SK-N-SH (cell line): ENCODE measurements around the gene SUPV3L1. TPM values are rescaled to one million over a fixed set of nuclear protein-coding genes. Genes with fewer than 3 reads are reported as not detected.

Experiments
- CTCF ChIA-PET: fragments of 300-600, 350-600 bp; formaldehyde crosslinking; extraction: SDS; loops from one replicate; lab custom pipeline; 2021; lab: Yijun Ruan, JAX
- POLR2A ChIA-PET: fragments of 350-600 bp; sonication (Branson Sonifier 250); formaldehyde crosslinking; extraction: SDS; loops from one replicate; lab custom pipeline; 2020; ENCODE audit warnings: antibody characterized with exemption, inconsistent platforms; lab: Yijun Ruan, JAX
- DNase-seq: peaks from one replicate; pipeline ENCODE4 v3.0.0; 2012
- H2AFZ ChIP-seq: fragments of 200-600 bp; sonication (generic); 2 replicates; pipeline ENCODE4 v1.8.1; 2016; ENCODE audit warnings: antibody characterized with exemption, mild to moderate bottlenecking, low read depth
- H3F3A ChIP-seq: fragments of 200-600 bp; sonication (generic); replicated peaks from 2 replicates; pipeline ENCODE3; 2016; ENCODE audit warnings: antibody characterized with exemption, mild to moderate bottlenecking; ENCODE audit not compliant: insufficient read depth
- H3K27ac ChIP-seq, 2 experiments: fragments of 200-500 bp in 1 of 2; fragments of 200-600 bp in 1 of 2; sonication (Bioruptor generic) in 1 of 2; sonication (generic), shearing (Covaris generic) in 1 of 2; 2 replicates each; pipeline versions ENCODE4 v1.5.1 to v1.6.1; 2014 to 2016; ENCODE audit warnings: low read depth in 2 of 2, inconsistent platforms in 1 of 2, low read length in 1 of 2, mild to moderate bottlenecking in 1 of 2, mixed read lengths in 1 of 2
- H3K27me3 ChIP-seq: fragments of 200-600 bp; sonication (generic), shearing (Covaris generic); 2 replicates; pipeline ENCODE4 v1.6.1; 2016; ENCODE audit warnings: mixed run types; ENCODE audit not compliant: insufficient read depth
- H3K36me3 ChIP-seq, 2 experiments: fragments of 200-500 bp in 1 of 2; fragments of 200-600 bp in 1 of 2; sonication (Bioruptor generic) in 1 of 2; sonication (generic) in 1 of 2; replicated peaks in 1 of 2; 2 replicates each; pipeline versions ENCODE3 to v1.5.1; 2014 to 2016; ENCODE audit warnings: low read length in 1 of 2, mild to moderate bottlenecking in 1 of 2; ENCODE audit not compliant: insufficient read depth in 2 of 2, control insufficient read depth in 1 of 2
- H3K4me1 ChIP-seq, 2 experiments: fragments of 200-500 bp in 1 of 2; fragments of 200-600 bp in 1 of 2; sonication (Bioruptor generic) in 1 of 2; sonication (generic), shearing (Covaris generic) in 1 of 2; 2 replicates each; pipeline versions ENCODE4 v1.5.1 to v1.6.1; 2014 to 2016; ENCODE audit warnings: low read depth in 1 of 2, low read length in 1 of 2, mixed run types in 1 of 2; ENCODE audit not compliant: insufficient read depth in 2 of 2, control insufficient read depth in 1 of 2
- H3K4me2 ChIP-seq: fragments of 200-600 bp; sonication (generic), shearing (Covaris generic); 2 replicates; pipeline ENCODE4 v1.6.1; 2017; ENCODE audit warnings: mixed run types
- H3K4me3 ChIP-seq, 2 experiments: fragments of 200-500 bp in 1 of 2; fragments of 200-600 bp in 1 of 2; sonication (Bioruptor generic) in 1 of 2; sonication (generic), shearing (Covaris generic) in 1 of 2; 2 replicates each; pipeline versions ENCODE4 v1.5.1 to v1.8.1; 2014 to 2016; ENCODE audit warnings: low read depth in 2 of 2, inconsistent platforms in 1 of 2, low read length in 1 of 2, mild to moderate bottlenecking in 1 of 2, mixed read lengths in 1 of 2, moderate library complexity in 1 of 2
- H3K79me2 ChIP-seq: fragments of 200-600 bp; sonication (generic); 2 replicates; pipeline ENCODE4 v1.8.1; 2017; ENCODE audit warnings: mild to moderate bottlenecking; ENCODE audit not compliant: insufficient read depth
- H3K9ac ChIP-seq: fragments of 200-600 bp; sonication (generic); 2 replicates; pipeline ENCODE4 v1.6.1; 2017; ENCODE audit warnings: mixed run types
- H3K9me2 ChIP-seq: fragments of 200-600 bp; sonication (generic); 2 replicates; pipeline ENCODE4 v1.6.1; 2017; ENCODE audit warnings: mixed run types
- H3K9me3 ChIP-seq: fragments of 200-600 bp; sonication (generic); 2 replicates; pipeline ENCODE4 v1.6.1; 2017; ENCODE audit warnings: mixed run types, mild to moderate bottlenecking, moderate library complexity
- H4K20me1 ChIP-seq: fragments of 200-600 bp; sonication (generic); 2 replicates; pipeline ENCODE4 v1.6.1; 2017; ENCODE audit warnings: mild to moderate bottlenecking, mixed run types; ENCODE audit not compliant: insufficient read depth
- CHD2 ChIP-seq: fragments of 150-350 bp; IDR thresholded peaks from 2 replicates; pipeline ENCODE4 v1.6.1; 2018; ENCODE audit warnings: low read length; ENCODE audit not compliant: partially characterized antibody
- EP300 ChIP-seq, 2 experiments: IDR thresholded peaks; 2 replicates each; pipeline versions ENCODE4 v1.4.0 to v1.6.1; 2012; ENCODE audit warnings: borderline replicate concordance in 1 of 2, low read depth in 1 of 2, low read length in 1 of 2
- EZH2phosphoT487 ChIP-seq: fragments of 200-600 bp; sonication (generic); IDR thresholded peaks from 2 replicates; pipeline ENCODE4 v1.6.1; 2017; ENCODE audit warnings: low read depth, mixed run types, mild to moderate bottlenecking, antibody characterized with exemption, moderate library complexity, borderline replicate concordance
- FOSL2 ChIP-seq: IDR thresholded peaks from 2 replicates; pipeline ENCODE4 v1.4.0; 2012; ENCODE audit warnings: low read depth, mild to moderate bottlenecking, moderate library complexity, borderline replicate concordance
- GATA2 ChIP-seq: sonication (generic); formaldehyde crosslinking; IDR thresholded peaks from 2 replicates; pipeline ENCODE4 v1.5.0; 2020; ENCODE audit warnings: mild to moderate bottlenecking, missing genetic modification reagents
- JUND ChIP-seq: IDR thresholded peaks from 2 replicates; pipeline ENCODE4 v1.4.0; 2012
- MEF2A ChIP-seq: IDR thresholded peaks from 2 replicates; pipeline ENCODE4 v1.4.0; 2012; ENCODE audit warnings: low read depth, borderline replicate concordance
- MXI1 ChIP-seq: IDR thresholded peaks from 2 replicates; pipeline ENCODE4 v1.6.1; 2012; ENCODE audit warnings: mild to moderate bottlenecking, low read depth, low read length, improper control_type of control experiment
- NFIC ChIP-seq: IDR thresholded peaks from 2 replicates; pipeline ENCODE4 v1.4.0; 2012; ENCODE audit warnings: borderline replicate concordance
- NRF1 ChIP-seq: IDR thresholded peaks from 2 replicates; pipeline ENCODE4 v1.6.1; 2012; ENCODE audit warnings: low read depth, mild to moderate bottlenecking, low read length
- PBX3 ChIP-seq: IDR thresholded peaks from 2 replicates; pipeline ENCODE4; 2012
- POLR2AphosphoS5 ChIP-seq: IDR thresholded peaks from 2 replicates; pipeline ENCODE4 v1.6.1; 2012; ENCODE audit warnings: low read depth, low read length
- RCOR1 ChIP-seq: fragments of 150-350 bp; IDR thresholded peaks from 2 replicates; pipeline ENCODE4 v1.6.1; 2017; ENCODE audit warnings: antibody characterized with exemption, low read length
- RFX5 ChIP-seq: IDR thresholded peaks from 2 replicates; pipeline ENCODE4 v1.6.1; 2012; ENCODE audit warnings: mild to moderate bottlenecking, improper control_type of control experiment, low read length
- TAF1 ChIP-seq: IDR thresholded peaks from 2 replicates; pipeline ENCODE4 v1.6.1; 2012; ENCODE audit warnings: low read depth, mild to moderate bottlenecking, low read length, moderate library complexity, borderline replicate concordance
- TEAD4 ChIP-seq: IDR thresholded peaks from 2 replicates; pipeline ENCODE4 v1.4.0; 2012; ENCODE audit warnings: mild to moderate bottlenecking, borderline replicate concordance; ENCODE audit not compliant: insufficient read depth
- YY1 ChIP-seq: IDR thresholded peaks from 2 replicates; pipeline ENCODE4 v1.4.0; 2012; ENCODE audit warnings: low read depth, mild to moderate bottlenecking
- WGBS: methylation state at CpG from one replicate; pipeline ENCODE4 v1.1.6; 2017; ENCODE audit warnings: low lambda C conversion rate; 5-methylcytosine and 5-hydroxymethylcytosine counted together
- polyA plus RNA-seq, 3 experiments: library from polyadenylated mRNA; depleted of rRNA; stranded (reverse); fragments of >200 nt; gene quantifications; 2 replicates each; pipeline ENCODE4 v1.2.3, GENCODE V29; 2012
- TF ChIP-seq, protein P1 (sequence below): IDR thresholded peaks from 2 replicates; pipeline ENCODE4 v1.4.0; 2012; ENCODE audit warnings: low read depth, borderline replicate concordance
- TF ChIP-seq, protein P2 (sequence below): fragments of 150-350 bp; IDR thresholded peaks from 2 replicates; pipeline ENCODE4 v1.6.1; 2016; ENCODE audit warnings: mild to moderate bottlenecking, low read depth, low read length

The SUPV3L1 gene
- polyA plus RNA-seq, 1 of the 3 experiments (the other 2 are of a cell fraction), result 19.8 TPM

- POLR2A ChIA-PET, result no interaction called here
Measured at GRCh38 chr10:69223028-69223342, 43.0 kb downstream of the SUPV3L1 start.

DNA sequence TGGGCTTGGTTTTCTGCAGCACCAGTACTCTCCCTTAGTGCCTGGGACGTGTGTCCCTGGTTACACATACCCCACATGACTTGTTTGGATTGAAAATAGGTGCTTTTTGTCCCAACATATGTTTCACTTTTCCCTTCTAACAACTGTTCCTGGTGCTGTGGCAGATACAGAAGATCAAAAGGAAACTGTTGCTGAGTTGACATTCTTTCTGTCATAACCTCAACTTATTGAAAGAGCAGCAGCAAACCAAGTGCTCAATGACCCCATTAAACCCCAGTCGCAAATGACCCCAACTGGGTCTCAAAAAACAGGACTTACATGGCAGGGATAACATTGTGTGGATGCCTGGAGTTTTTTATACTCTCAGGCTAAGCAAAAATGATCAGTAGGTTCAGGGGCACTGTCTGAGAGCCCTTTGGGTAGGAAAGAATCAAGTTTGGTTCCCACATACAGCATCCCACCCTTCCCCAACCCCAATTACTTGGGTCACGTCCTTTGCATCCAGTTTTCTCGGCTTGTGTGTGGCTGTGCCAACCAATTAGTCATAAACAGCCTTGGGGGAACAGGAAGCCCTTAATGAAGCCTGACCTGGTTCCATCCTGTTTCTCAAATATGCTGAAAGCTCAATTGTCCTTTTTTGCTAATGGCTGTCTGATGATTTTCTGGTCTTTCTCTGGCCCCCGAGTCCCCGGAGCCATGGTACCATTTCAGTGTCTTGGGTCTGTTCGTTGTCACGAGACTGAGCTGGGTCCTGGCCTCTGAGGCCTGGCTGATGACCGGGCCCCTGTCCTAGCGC lies 45.0 kb downstream of the SUPV3L1 start:
- no peak for TF ChIP-seq RCOR1
- TF ChIP-seq EP300 (IDR thresholded peaks at IDR 0.05; ENCODE audit: borderline replicate concordance in 1 of 2, low read depth in 1 of 2, low read length in 1 of 2), result no peak
- no peak for TF ChIP-seq GATA2 (CRISPR knock-in tag)
- TF ChIP-seq, protein P1, sequence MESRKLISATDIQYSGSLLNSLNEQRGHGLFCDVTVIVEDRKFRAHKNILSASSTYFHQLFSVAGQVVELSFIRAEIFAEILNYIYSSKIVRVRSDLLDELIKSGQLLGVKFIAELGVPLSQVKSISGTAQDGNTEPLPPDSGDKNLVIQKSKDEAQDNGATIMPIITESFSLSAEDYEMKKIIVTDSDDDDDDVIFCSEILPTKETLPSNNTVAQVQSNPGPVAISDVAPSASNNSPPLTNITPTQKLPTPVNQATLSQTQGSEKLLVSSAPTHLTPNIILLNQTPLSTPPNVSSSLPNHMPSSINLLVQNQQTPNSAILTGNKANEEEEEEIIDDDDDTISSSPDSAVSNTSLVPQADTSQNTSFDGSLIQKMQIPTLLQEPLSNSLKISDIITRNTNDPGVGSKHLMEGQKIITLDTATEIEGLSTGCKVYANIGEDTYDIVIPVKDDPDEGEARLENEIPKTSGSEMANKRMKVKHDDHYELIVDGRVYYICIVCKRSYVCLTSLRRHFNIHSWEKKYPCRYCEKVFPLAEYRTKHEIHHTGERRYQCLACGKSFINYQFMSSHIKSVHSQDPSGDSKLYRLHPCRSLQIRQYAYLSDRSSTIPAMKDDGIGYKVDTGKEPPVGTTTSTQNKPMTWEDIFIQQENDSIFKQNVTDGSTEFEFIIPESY, result no peak
- TF ChIP-seq EZH2phosphoT487, result no peak
- no peak for TF ChIP-seq TEAD4
- TF ChIP-seq JUND, result no peak
- no peak for TF ChIP-seq RFX5
- TF ChIP-seq POLR2AphosphoS5, result no peak
- TF ChIP-seq NFIC, result no peak
- no peak for TF ChIP-seq TAF1
- no peak for TF ChIP-seq CHD2
- Histone ChIP-seq H3K4me2 (no peak overlapping the region), H3K9me2 (no peaks in the 10 kb centered on the region), H3K4me3 (no peak overlapping the region), H3K9ac (no peak overlapping the region), H3K79me2 (no peaks in the 10 kb centered on the region), H4K20me1 (no peaks in the 10 kb centered on the region), H3K36me3 (no peaks in the 10 kb centered on the region), H3K27ac (peak overlapping the region in 1 of 2 experiments; percentile 41; a peak in 1 of 4 replicates), H2AFZ (no peak overlapping the region), H3K27me3 (no peaks in the 10 kb centered on the region), H3K4me1 (peaks cover 0 to 14% of the 10 kb centered on the region in 2 experiments; a peak in 1 of 4 replicates), H3F3A (no peaks in the 10 kb centered on the region), H3K9me3 (no peaks in the 10 kb centered on the region)
- CTCF ChIA-PET, result interaction anchor here (0.7 to 2.7 kb wide), 6 partner anchors 9 to 182 kb away, joined by 3 to 9 read pairs (median 3); no protein-coding TSS in a partner anchor
- WGBS, result 64% methylated on average over 10 of the region's 10 CpGs
- peak; percentile 30 for DNase-seq
- POLR2A ChIA-PET, result no interaction called here

More at GRCh38 chr10:69223028-69223342, 43.0 kb downstream of the SUPV3L1 start:
- Histone ChIP-seq H3K9ac (no peak overlapping the region), H3F3A (no peaks in the 10 kb centered on the region), H3K4me3 (no peak overlapping the region), H3K9me2 (no peaks in the 10 kb centered on the region), H3K36me3 (no peaks in the 10 kb centered on the region), H3K27me3 (no peaks in the 10 kb centered on the region), H3K4me1 (peaks cover 0 to 14% of the 10 kb centered on the region in 2 experiments; a peak in 1 of 4 replicates), H3K27ac (no peak overlapping the region), H3K9me3 (no peaks in the 10 kb centered on the region), H3K79me2 (no peaks in the 10 kb centered on the region), H2AFZ (no peak overlapping the region), H3K4me2 (no peak overlapping the region), H4K20me1 (no peaks in the 10 kb centered on the region)
- CTCF ChIA-PET, result interaction anchor here (0.6 to 1.6 kb wide), 5 partner anchors 9 to 214 kb away, joined by 3 to 6 read pairs (median 3); no protein-coding TSS in a partner anchor
- 0% methylated on average over 1 of the region's 1 CpG for WGBS
- TF ChIP-seq FOSL2 (no peak), MXI1 (no peak), TAF1 (no peak), YY1 (no peak), NRF1 (no peak), MEF2A (no peak), JUND (no peak), POLR2AphosphoS5 (no peak), PBX3 (no peak)
- TF ChIP-seq, protein P2, sequence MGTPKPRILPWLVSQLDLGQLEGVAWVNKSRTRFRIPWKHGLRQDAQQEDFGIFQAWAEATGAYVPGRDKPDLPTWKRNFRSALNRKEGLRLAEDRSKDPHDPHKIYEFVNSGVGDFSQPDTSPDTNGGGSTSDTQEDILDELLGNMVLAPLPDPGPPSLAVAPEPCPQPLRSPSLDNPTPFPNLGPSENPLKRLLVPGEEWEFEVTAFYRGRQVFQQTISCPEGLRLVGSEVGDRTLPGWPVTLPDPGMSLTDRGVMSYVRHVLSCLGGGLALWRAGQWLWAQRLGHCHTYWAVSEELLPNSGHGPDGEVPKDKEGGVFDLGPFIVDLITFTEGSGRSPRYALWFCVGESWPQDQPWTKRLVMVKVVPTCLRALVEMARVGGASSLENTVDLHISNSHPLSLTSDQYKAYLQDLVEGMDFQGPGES, result no peak
- DNase-seq, result no peak
